Measurements from ENCODE around the gene SYNC.

The SYNC gene

GRCh38 chr1:32718527-32718926 is 16.0 kb upstream of the SYNC start:
- no peak for TF ChIP-seq CTCF (IDR thresholded peaks at IDR 0.05; ENCODE audit: unreplicated experiment in 3 of 3)
- H3K9me3 Mint-ChIP-seq, result no peaks in the 10 kb centered on the region
- H3K4me1 Mint-ChIP-seq, result peaks cover 5% of the 10 kb centered on the region
- no peak overlapping the region for H3K4me3 Mint-ChIP-seq
- no peaks in the 10 kb centered on the region for H3K36me3 Mint-ChIP-seq (ENCODE audit: low read depth)
- no peak overlapping the region for H3K27ac Mint-ChIP-seq
- H3K27me3 Mint-ChIP-seq (ENCODE audit: low read depth), result peaks cover 5% of the 10 kb centered on the region

DNA sequence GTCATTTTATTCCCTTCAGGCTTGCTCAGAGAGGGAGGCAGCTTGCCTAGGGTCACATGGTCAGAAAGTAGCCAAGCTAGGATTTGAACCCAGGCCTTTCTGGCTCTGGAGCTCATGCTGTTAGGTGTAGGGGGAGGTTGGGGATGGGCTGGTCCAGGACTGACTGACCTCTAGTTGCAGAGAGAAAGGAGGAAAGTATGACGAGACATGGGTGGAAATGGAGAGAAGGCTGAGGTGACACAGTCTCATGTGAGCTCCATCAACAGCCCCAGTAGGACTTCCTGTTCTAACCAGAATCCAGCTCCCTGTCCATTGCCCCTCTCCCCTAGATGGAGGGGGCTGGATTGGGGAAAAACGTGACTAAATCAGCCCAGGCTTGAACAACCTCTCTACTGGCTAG is 15.5 kb upstream of the SYNC start:
- no peak for TF ChIP-seq CTCF (IDR thresholded peaks at IDR 0.05; ENCODE audit: unreplicated experiment in 3 of 3)

GRCh38 chr1:32717503-32717902 is 14.9 kb upstream of the SYNC start:
- H3K27ac Mint-ChIP-seq, result peak overlapping the region in 2 of 3 experiments; percentile 74 to 87
- no peak for TF ChIP-seq CTCF (IDR thresholded peaks at IDR 0.05; ENCODE audit: unreplicated experiment in 3 of 3)
- H3K4me3 Mint-ChIP-seq, result no peak overlapping the region
- no peaks in the 10 kb centered on the region for H3K36me3 Mint-ChIP-seq (ENCODE audit: low read depth)
- H3K4me1 Mint-ChIP-seq, result peaks cover 5% of the 10 kb centered on the region
- H3K27me3 Mint-ChIP-seq (ENCODE audit: low read depth), result peaks cover 9% of the 10 kb centered on the region
- H3K9me3 Mint-ChIP-seq, result no peaks in the 10 kb centered on the region

More for the DNA sequence above, 15.5 kb upstream of the SYNC start:
- Mint-ChIP-seq H3K27ac (no peak overlapping the region), H3K4me1 (peaks cover 5% of the 10 kb centered on the region), H3K36me3 (ENCODE audit: low read depth) (no peaks in the 10 kb centered on the region), H3K27me3 (ENCODE audit: low read depth) (peaks cover 9% of the 10 kb centered on the region), H3K4me3 (no peak overlapping the region), H3K9me3 (no peaks in the 10 kb centered on the region)

DNA sequence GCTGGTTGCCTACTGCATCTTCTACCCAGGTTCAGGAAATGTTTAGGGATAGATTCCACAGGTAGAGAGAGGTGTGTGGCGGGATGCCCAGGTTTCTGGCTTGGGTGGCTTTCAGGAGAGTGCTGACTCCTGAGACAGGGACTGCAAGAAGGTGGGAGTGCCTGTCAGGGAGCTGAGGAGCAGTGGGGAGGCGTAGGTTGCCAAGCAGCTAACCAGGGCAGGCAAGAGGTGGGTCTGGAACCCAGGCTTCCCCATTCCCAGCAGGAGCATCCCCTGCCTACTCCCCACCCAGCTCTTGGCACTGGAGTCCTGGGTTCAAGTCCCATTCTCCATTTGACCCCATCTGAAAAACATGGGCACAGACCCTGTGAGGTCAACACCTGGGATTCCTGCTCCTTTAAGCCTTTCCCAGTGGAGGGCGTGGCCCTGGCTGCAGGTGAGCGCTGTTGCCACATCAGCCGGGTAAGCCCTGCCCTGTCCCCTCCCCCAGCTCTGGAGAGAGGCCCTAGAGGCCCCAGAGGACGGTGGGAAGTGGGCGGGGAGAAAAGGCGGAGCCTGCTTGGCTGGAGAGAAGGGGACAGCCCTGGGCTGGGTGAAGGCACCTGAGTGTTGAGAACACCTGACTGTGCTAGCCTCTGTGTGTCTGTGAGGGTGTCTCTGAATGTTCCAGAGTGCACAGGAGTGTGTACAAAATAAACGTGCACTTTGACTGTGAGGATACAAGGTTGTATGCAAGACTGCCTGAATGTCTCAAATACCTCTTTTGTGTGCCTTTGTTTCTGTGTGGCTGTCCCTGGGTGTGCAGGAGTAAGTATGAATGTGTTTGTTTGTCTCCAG is 14.0 kb upstream of the SYNC start:
- Mint-ChIP-seq H3K27ac (peak overlapping the region; percentile 11 to 87 (median 74)), H3K36me3 (ENCODE audit: low read depth) (no peaks in the 10 kb centered on the region), H3K27me3 (ENCODE audit: low read depth) (peaks cover 12% of the 10 kb centered on the region), H3K4me1 (no peaks in the 10 kb centered on the region), H3K4me3 (no peak overlapping the region), H3K9me3 (no peaks in the 10 kb centered on the region)
- no peak for TF ChIP-seq CTCF (IDR thresholded peaks at IDR 0.05; ENCODE audit: unreplicated experiment in 3 of 3)

DNA sequence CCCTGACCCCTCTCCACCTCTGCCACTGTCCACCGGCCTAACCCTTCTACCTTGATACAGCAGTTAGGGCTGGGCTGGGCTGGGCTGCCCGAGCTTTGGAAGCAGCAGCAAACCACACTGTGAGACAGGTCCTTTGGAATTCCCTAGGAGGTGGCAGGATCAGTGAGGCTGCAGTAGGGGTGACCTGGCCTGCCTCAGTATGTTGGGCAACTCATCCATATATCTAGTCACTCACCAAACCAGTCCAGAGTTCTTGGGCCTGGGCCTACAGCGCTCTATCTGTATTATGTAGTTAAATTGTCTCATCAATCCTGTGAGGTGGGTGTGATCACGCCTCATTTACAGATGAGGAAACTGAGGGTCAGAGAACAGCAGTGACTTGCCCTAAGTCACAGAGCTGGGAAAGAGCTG is 13.3 kb upstream of the SYNC start:
- H3K27me3 Mint-ChIP-seq (ENCODE audit: low read depth), result peaks cover 13% of the 10 kb centered on the region
- no peak overlapping the region for H3K4me3 Mint-ChIP-seq
- no peaks in the 10 kb centered on the region for H3K4me1 Mint-ChIP-seq
- H3K9me3 Mint-ChIP-seq, result no peaks in the 10 kb centered on the region
- peak overlapping the region in 2 of 3 experiments; percentile 11 to 87 for H3K27ac Mint-ChIP-seq
- no peak for TF ChIP-seq CTCF (IDR thresholded peaks at IDR 0.05; ENCODE audit: unreplicated experiment in 3 of 3)
- no peaks in the 10 kb centered on the region for H3K36me3 Mint-ChIP-seq (ENCODE audit: low read depth)

DNA sequence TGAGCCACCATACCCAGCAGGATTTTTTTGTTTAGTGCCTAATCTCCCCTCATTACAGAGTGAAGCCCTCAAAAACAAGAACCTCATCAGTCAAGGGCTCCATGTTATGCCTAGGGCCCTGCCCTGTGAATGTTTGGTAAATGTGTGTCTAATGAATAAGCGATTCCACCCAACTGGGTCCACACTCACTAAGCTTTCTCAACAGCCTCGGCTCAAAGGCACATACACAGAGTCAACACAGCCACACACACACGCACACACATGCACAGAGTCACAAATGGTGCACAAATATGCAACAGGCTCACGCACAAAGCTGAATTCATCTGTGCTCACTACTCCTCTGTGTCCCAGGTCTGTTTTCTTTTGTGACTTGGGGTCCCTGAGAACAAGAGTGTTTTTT is 11.7 kb upstream of the SYNC start:
- no peaks in the 10 kb centered on the region for H3K9me3 Mint-ChIP-seq
- no peak for TF ChIP-seq CTCF (IDR thresholded peaks at IDR 0.05; ENCODE audit: unreplicated experiment in 3 of 3)
- peaks cover 5% of the 10 kb centered on the region for H3K4me1 Mint-ChIP-seq
- H3K36me3 Mint-ChIP-seq (ENCODE audit: low read depth), result no peaks in the 10 kb centered on the region
- H3K27me3 Mint-ChIP-seq (ENCODE audit: low read depth), result peaks cover 7% of the 10 kb centered on the region
- H3K27ac Mint-ChIP-seq, result peak overlapping the region in 1 of 3 experiments; percentile 10
- no peak overlapping the region for H3K4me3 Mint-ChIP-seq

All from nephron (organoid).